B cell (primary cell): ENCODE data around the gene STAMBPL1. TPM values are rescaled to one million over a fixed set of nuclear protein-coding genes. Genes with fewer than 3 reads are reported as not detected.

Experiments
- ATAC-seq: fragments of 200-7000 bp; cut with Tn5 transposase; one replicate; pipeline ENCODE4 v1.10.0; 2021; ENCODE audit warnings: low read depth, mild to moderate bottlenecking, moderate number of reproducible peaks, moderate library complexity
- CTCF ChIA-PET: fragments of 350-600 bp; sonication (Branson Sonifier 250); formaldehyde crosslinking; loops from one replicate; lab custom pipeline; 2021; ENCODE audit warnings: antibody characterized with exemption, inconsistent platforms; lab: Charles Lee
- POLR2A ChIA-PET: fragments of 350-600 bp; sonication (Branson Sonifier 250); formaldehyde crosslinking; loops from one replicate; lab custom pipeline; 2021; ENCODE audit warnings: antibody characterized with exemption; lab: Charles Lee
- DNase-seq: peaks from one replicate; pipeline ENCODE4 v3.0.0; 2013
- H2AFZ ChIP-seq: 2 replicates; pipeline ENCODE4 v1.6.1; 2012; ENCODE audit warnings: mild to moderate bottlenecking, low read depth, low read length; ENCODE audit not compliant: insufficient read depth, poor library complexity, severe bottlenecking
- H3K27ac ChIP-seq, 2 donors: 1 replicate in 1 of 2; 2 replicates in 1 of 2; pipeline ENCODE4 v1.5.1; 2012 to 2013; ENCODE audit warnings: low read length in 2 of 2, mild to moderate bottlenecking in 2 of 2, moderate library complexity in 1 of 2
- H3K27me3 ChIP-seq, 4 experiments: fragments of 200-600 bp in 1 of 4; sonication (generic) in 1 of 4; replicated peaks in 1 of 4; 1 replicate in 2 of 4; 2 replicates in 2 of 4; pipeline versions ENCODE4 v1.6.1 to v1.7.0; 2013 to 2016; ENCODE audit warnings: low read length in 3 of 4, mild to moderate bottlenecking in 2 of 4, mixed read lengths in 1 of 4, moderate library complexity in 1 of 4; ENCODE audit not compliant: insufficient read depth in 4 of 4, control insufficient read depth in 3 of 4; ENCODE audit errors: control extremely low read depth in 1 of 4
- H3K36me3 ChIP-seq, 2 experiments: replicated peaks in 1 of 2; 1 replicate in 1 of 2; 2 replicates in 1 of 2; pipeline versions ENCODE4 v1.6.1 to v1.7.1; 2013; ENCODE audit warnings: low read length in 1 of 2; ENCODE audit not compliant: insufficient read depth in 2 of 2, control insufficient read depth in 1 of 2; ENCODE audit errors: control extremely low read depth in 1 of 2, extremely low read depth in 1 of 2
- H3K4me1 ChIP-seq, 2 donors: fragments of 200-600 bp in 1 of 2; sonication (generic) in 1 of 2; 1 replicate in 1 of 2; 2 replicates in 1 of 2; pipeline versions ENCODE4 v1.5.1 to v1.6.1; 2013 to 2017; ENCODE audit warnings: low read length in 2 of 2; ENCODE audit not compliant: control insufficient read depth in 2 of 2, insufficient read depth in 2 of 2
- H3K4me2 ChIP-seq: replicated peaks from 2 replicates; pipeline ENCODE3; 2012; ENCODE audit warnings: mild to moderate bottlenecking, low read depth, low read length; ENCODE audit not compliant: poor library complexity, severe bottlenecking
- H3K4me3 ChIP-seq, 5 experiments: fragments of 200-600 bp in 1 of 5; sonication (generic) in 1 of 5; 1 replicate in 3 of 5; 2 replicates in 2 of 5; pipeline versions ENCODE4 v1.5.1 to v1.7.0; 2011 to 2016; ENCODE audit warnings: low read length in 4 of 5, mild to moderate bottlenecking in 4 of 5, low read depth in 2 of 5, control low read depth in 1 of 5, moderate library complexity in 1 of 5; ENCODE audit not compliant: insufficient read depth in 1 of 5; ENCODE audit errors: control extremely low read depth in 1 of 5, extremely low read depth in 1 of 5
- H3K79me2 ChIP-seq: fragments of 200-600 bp; sonication (generic); one replicate; pipeline ENCODE4 v1.6.0; 2016; ENCODE audit warnings: low read length; ENCODE audit not compliant: control insufficient read depth, insufficient read depth
- H3K9ac ChIP-seq: fragments of 200-600 bp; sonication (generic); 2 replicates; pipeline ENCODE4 v1.6.1; 2017; ENCODE audit warnings: mild to moderate bottlenecking, low read length, moderate library complexity
- H3K9me3 ChIP-seq, 3 donors: one replicate each; pipeline versions ENCODE4 v1.6.1 to v1.7.1; 2013; ENCODE audit warnings: low read length in 2 of 3; ENCODE audit not compliant: control insufficient read depth in 2 of 3, insufficient read depth in 1 of 3; ENCODE audit errors: control extremely low read depth in 1 of 3
- H4K20me1 ChIP-seq: 2 replicates; pipeline ENCODE4 v1.6.0; 2012; ENCODE audit warnings: mild to moderate bottlenecking, low read length; ENCODE audit not compliant: insufficient read depth, control insufficient read depth, poor library complexity, severe bottlenecking
- H3K27ac Mint-ChIP-seq: one replicate; pipeline ENCODE4 v1.8.0; 2021; ENCODE audit warnings: mixed read lengths
- H3K27me3 Mint-ChIP-seq: one replicate; pipeline ENCODE4 v1.8.0; 2021; ENCODE audit warnings: mixed read lengths
- H3K4me1 Mint-ChIP-seq: one replicate; pipeline ENCODE4 v1.8.0; 2021; ENCODE audit warnings: mixed read lengths
- H3K4me3 Mint-ChIP-seq: one replicate; pipeline ENCODE4 v1.8.0; 2021; ENCODE audit warnings: mixed read lengths
- H3K9me3 Mint-ChIP-seq: one replicate; pipeline ENCODE4 v1.8.0; 2022; ENCODE audit warnings: mixed read lengths; ENCODE audit not compliant: insufficient read depth
- CTCF ChIP-seq: fragments of 200-600 bp; IDR thresholded peaks from one replicate; pipeline ENCODE4 v1.8.0; 2022; ENCODE audit warnings: antibody characterized with exemption, mild to moderate bottlenecking
- EZH2 ChIP-seq: IDR thresholded peaks from 2 replicates; pipeline ENCODE4 v1.6.1; 2012; ENCODE audit warnings: borderline replicate concordance, low read depth, mild to moderate bottlenecking, moderate library complexity, low read length; ENCODE audit not compliant: insufficient read depth, poor library complexity, severe bottlenecking
- WGBS: methylation state at CpG from one replicate; pipeline ENCODE4 v1.1.5; 2013; ENCODE audit warnings: missing lambda C conversion rate; ENCODE audit not compliant: insufficient coverage; 5-methylcytosine and 5-hydroxymethylcytosine counted together
- intact Hi-C: fragments of 100-400 bp; cut with micrococcal nuclease; formaldehyde crosslinking; loops from one replicate; pipeline ENCODE4 v1.10.0; 2022
- polyA plus RNA-seq: library from polyadenylated mRNA; depleted of rRNA; stranded (reverse); fragments of >200 nt; gene quantifications from 2 replicates; pipeline ENCODE4 v1.2.3, GENCODE V29; 2012
- total RNA-seq, 2 donors: library from RNA; stranded (reverse); fragments of 120-200 nt in 1 of 2; gene quantifications; 1 replicate in 1 of 2; 2 replicates in 1 of 2; pipeline versions ENCODE4 v1.2.3 to v1.2.4, GENCODE V29; 2013 to 2022

STAMBPL1 gene
- total and polyA plus RNA-seq, 2 donors (not counting 1 experiment from before 2014, with no cell fraction given) = 50.3 to 64.2 TPM

GRCh38 chr10:88954458-88955083, 74.5 kb downstream of the STAMBPL1 start:
- no peak overlapping the region for H3K4me2 ChIP-seq
- H3K27me3 Mint-ChIP-seq = no peaks in the 10 kb centered on the region
- intact Hi-C loops = no loop called here
- H3K4me3 ChIP-seq = no peak overlapping the region
- no peak for TF ChIP-seq EZH2
- no peak for TF ChIP-seq CTCF
- H2AFZ ChIP-seq = no peak overlapping the region
- H3K36me3 ChIP-seq = no peaks in the 10 kb centered on the region
- H3K4me1 ChIP-seq = no peaks in the 10 kb centered on the region
- H3K9ac ChIP-seq = no peak overlapping the region
- no peak overlapping the region for H3K4me3 Mint-ChIP-seq
- no peaks in the 10 kb centered on the region for H4K20me1 ChIP-seq
- peaks cover 1 to 7% (median 4%) of the 10 kb centered on the region in 3 donors for H3K9me3 ChIP-seq
- H3K27me3 ChIP-seq = no peaks in the 10 kb centered on the region
- no CpG with 5 or more reads among the region's 4 CpGs for WGBS
- no peaks in the 10 kb centered on the region for H3K79me2 ChIP-seq
- ATAC-seq (no peak), DNase-seq (no peak)
- H3K9me3 Mint-ChIP-seq = no peaks in the 10 kb centered on the region
- ChIA-PET POLR2A (no interaction called here), CTCF (interaction anchor here (0.9 to 1.4 kb wide), 2 partner anchors 20 to 22 kb away, joined by 3 to 7 read pairs; no protein-coding TSS in a partner anchor)
- H3K27ac Mint-ChIP-seq = no peak overlapping the region
- no peak overlapping the region for H3K27ac ChIP-seq
- no peaks in the 10 kb centered on the region for H3K4me1 Mint-ChIP-seq

GRCh38 chr10:88957381-88957780, 77.3 kb downstream of the STAMBPL1 start:
- no peak for ATAC-seq
- H3K4me1 Mint-ChIP-seq = no peaks in the 10 kb centered on the region
- no peaks in the 10 kb centered on the region for H3K4me1 ChIP-seq

More at GRCh38 chr10:88957381-88957780, 77.3 kb downstream of the STAMBPL1 start:
- DNase-seq = no peak
- Histone ChIP-seq H3K4me3 (no peak overlapping the region), H3K9ac (no peak overlapping the region), H3K79me2 (no peaks in the 10 kb centered on the region), H2AFZ (no peak overlapping the region), H4K20me1 (no peaks in the 10 kb centered on the region), H3K9me3 (peaks cover 1 to 7% (median 4%) of the 10 kb centered on the region in 3 donors), H3K27me3 (no peaks in the 10 kb centered on the region), H3K4me2 (no peak overlapping the region), H3K36me3 (no peaks in the 10 kb centered on the region), H3K27ac (no peak overlapping the region)
- POLR2A ChIA-PET = no interaction called here
- no peak overlapping the region for H3K4me3 Mint-ChIP-seq
- no peak for TF ChIP-seq CTCF
- TF ChIP-seq EZH2 = no peak
- intact Hi-C loops = no loop called here
- H3K27me3 Mint-ChIP-seq = no peaks in the 10 kb centered on the region
- H3K9me3 Mint-ChIP-seq = no peaks in the 10 kb centered on the region
- H3K27ac Mint-ChIP-seq = no peak overlapping the region
- 92% methylated on average over 1 of the region's 1 CpG for WGBS
- CTCF ChIA-PET = interaction anchor here (0.7 to 1.5 kb wide), 4 partner anchors 23 to 122 kb away, joined by 3 to 6 read pairs (median 4); no protein-coding TSS in a partner anchor
